Loucy (cell line): ENCODE results near the gene APLF.

Experiments used
- EZH2phosphoT487 ChIP-seq: fragments of 200-600 bp; IDR thresholded peaks from 2 replicates; pipeline ENCODE4 v1.6.1; 2018; ENCODE audit warnings: antibody characterized with exemption, mild to moderate bottlenecking, moderate library complexity, borderline replicate concordance
- TF ChIP-seq, protein P1 (sequence below): fragments of 200-600 bp; sonication (generic); conservative IDR thresholded peaks from 2 replicates; pipeline ENCODE4 v1.5.1; 2014; ENCODE audit warnings: mild to moderate bottlenecking, antibody characterized with exemption, low read length

- TF ChIP-seq, protein P1, sequence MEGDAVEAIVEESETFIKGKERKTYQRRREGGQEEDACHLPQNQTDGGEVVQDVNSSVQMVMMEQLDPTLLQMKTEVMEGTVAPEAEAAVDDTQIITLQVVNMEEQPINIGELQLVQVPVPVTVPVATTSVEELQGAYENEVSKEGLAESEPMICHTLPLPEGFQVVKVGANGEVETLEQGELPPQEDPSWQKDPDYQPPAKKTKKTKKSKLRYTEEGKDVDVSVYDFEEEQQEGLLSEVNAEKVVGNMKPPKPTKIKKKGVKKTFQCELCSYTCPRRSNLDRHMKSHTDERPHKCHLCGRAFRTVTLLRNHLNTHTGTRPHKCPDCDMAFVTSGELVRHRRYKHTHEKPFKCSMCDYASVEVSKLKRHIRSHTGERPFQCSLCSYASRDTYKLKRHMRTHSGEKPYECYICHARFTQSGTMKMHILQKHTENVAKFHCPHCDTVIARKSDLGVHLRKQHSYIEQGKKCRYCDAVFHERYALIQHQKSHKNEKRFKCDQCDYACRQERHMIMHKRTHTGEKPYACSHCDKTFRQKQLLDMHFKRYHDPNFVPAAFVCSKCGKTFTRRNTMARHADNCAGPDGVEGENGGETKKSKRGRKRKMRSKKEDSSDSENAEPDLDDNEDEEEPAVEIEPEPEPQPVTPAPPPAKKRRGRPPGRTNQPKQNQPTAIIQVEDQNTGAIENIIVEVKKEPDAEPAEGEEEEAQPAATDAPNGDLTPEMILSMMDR: no peak
- no peak for TF ChIP-seq EZH2phosphoT487
These were observed 20.3 kb upstream of the APLF start for GRCh38 chr2:68447118-68447517.
